Fibroblast of skin of right quadriceps (primary cell): Measurements from ENCODE around the gene IL20RB.

Experiments
- DNase-seq: peaks from one replicate; pipeline ENCODE4 v3.0.0-alpha.2; 2013

IL20RB gene, protein sequence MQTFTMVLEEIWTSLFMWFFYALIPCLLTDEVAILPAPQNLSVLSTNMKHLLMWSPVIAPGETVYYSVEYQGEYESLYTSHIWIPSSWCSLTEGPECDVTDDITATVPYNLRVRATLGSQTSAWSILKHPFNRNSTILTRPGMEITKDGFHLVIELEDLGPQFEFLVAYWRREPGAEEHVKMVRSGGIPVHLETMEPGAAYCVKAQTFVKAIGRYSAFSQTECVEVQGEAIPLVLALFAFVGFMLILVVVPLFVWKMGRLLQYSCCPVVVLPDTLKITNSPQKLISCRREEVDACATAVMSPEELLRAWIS

GRCh38 chr3:136957751-136958288 lies at the start of gene IL20RB:
Gene IL20RB (plus strand): TSS chr3:136957983. CDS start chr3:136958114, 131 bp downstream.
- peak; percentile 66 for DNase-seq

DNA sequence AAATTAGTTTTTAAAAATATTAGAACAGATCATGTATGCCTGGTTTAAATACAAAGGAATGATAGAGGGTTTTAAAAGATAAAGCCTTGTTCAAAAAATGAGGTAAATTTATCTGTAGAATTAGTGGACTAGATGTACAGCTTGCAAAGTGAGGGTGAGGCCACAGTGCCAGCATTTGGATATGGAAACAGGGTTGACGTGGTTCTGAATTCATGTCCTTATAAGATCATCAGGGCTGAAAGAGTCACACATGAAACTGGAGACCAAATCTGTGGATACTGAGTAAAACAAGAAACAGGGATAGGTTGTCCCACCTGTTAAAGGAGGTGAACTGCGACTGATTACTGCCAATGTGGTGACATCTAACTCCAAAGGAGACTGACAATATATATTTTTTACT lies 49.5 kb upstream of the IL20RB start:
- no peak for DNase-seq

DNA sequence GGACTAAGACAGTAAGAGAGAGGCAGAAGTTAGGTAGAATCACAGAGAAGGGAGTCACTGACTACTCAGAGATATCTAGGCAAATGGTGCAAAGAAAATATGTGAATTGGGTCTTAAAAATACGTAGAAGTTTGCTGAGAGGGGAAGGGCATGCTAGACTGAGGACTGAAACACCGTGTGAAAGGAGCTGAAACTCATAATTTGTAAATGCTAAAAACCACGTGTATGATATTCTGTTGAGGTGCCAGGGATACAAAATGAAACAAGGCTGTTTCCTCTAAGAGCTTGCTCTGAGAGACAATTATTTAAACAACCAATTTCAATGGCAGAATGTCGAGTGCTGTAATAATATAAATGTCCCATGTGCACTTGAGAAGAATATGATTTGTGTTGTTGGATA lies 48.6 kb upstream of the IL20RB start:
- no peak for DNase-seq

GRCh38 chr3:136910697-136911096 lies 47.1 kb upstream of the IL20RB start:
- DNase-seq: no peak

DNA sequence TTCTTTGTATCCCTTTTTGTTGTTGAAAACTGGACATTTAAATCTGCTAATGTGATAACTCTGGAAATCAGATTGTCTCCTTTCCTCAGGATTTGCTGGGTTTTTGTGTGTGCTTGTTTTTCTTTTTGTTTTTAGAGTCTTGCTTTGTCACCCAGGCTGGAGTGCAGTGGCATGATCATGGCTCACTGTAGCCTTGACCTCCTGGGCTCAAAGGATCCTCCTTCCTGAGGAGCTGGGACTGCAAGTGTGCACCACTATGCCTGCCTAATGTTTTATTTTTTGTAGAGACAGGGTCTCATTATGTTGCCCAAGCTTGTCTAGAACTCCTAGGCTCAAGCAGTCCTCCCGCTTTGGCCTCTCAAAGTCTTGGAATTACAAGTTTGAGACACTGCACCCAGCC lies 44.6 kb upstream of the IL20RB start:
- DNase-seq: no peak

GRCh38 chr3:136914739-136915138 lies 43.0 kb upstream of the IL20RB start:
- DNase-seq: no peak

GRCh38 chr3:136916223-136916622 lies 41.6 kb upstream of the IL20RB start:
- DNase-seq: no peak

GRCh38 chr3:136919799-136920580 lies 37.8 kb upstream of the IL20RB start:
- no peak for DNase-seq

DNA sequence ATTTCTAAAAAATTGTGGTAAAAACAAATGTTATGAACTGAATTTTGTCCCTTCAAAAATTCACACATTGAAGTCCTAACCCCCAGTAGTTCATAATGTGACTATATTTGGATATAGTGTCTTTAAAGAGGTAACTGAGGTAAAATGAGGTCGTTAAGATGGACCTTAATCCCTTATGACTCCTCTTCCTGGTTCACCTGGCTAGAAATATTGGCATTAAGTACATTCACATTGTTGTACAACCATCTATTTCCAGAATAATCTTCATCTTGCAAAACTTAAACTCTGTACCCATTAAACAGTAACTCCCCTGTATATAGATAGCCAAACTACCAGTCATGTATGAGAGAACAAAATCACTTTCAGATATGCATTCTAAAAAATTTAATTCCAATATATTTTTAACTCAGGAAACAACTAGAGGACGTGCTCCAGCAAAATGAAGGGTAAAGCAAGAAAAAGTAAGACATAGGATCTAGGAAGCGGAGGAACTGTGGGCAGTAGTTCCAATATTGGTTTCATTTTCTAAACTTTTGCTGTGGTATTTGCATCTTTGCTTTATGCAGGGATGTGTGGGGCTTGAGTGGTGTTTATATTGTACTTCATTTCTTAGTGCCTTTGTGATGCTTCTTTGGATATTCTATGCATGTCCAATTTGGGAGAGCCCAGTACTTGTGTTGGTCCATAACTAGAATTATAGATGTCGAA lies 36.7 kb upstream of the IL20RB start:
- no peak for DNase-seq

DNA sequence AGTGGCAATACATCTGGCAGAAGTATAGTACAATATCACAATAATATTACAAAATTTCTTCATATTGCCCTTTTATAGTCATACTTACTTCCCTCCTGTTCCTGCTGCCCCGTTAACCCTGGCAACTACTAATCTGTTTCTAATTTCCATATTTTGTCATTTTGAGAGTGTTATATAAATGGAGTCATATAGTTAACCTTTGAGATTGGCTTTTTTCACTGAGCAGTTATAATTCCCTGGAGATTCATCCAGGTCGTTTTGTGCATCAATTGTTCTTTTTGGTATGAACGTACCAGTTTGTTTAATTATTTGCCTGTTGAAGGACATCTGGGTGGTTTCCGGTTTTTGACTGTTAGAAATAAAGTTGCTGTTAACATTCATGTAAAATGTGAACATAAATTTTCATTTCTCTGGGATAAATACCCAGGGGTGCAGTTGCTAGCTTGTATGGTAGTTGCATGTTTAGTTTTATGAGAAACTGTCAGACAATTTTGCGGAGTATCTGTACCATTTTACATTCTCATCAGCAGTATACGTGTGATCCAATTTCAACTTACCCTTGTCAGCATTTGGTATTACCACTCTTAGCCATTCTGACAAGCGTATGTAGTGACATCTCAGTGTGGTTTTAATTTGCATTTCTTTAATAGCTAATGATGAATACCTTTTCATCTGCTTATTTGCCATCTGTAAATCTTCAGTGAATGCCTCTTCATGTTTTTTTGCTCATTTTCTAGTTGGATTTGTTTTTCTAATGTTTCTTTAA lies 32.2 kb upstream of the IL20RB start:
- DNase-seq: no peak

GRCh38 chr3:136928240-136928639 lies 29.5 kb upstream of the IL20RB start:
- DNase-seq: no peak

DNA sequence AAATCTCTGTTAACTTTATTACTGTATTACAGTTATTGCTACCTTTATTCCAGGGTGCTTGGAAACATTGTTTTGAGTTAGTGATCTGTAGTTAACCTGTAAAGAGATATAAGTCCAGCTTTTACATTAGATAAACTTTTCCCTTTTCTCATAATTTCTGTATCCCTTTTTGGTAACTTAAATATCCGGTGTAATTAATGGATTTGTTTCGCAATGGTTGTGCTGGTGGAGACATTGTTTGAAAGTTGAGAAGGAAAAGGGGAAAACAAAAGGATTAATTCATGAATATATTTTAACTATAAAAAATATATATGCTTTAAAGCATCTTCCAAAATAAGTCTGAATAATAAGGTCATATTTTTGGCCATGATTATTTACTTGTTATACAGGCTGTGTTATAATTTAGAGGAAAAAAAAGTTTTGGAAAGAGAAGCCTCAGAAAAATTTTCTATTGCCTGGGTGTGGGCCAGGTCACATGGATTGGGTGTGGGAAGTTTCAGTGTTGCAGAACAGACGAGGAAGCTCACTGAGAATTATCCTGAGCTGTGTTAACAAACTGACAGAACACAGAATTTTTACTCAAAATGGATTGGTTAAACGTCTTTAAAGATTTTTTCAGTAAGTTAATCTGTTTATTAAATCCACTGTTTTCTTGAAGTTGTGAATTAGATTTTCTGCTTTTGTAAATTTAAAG lies 27.7 kb upstream of the IL20RB start:
- peak; percentile 15 for DNase-seq

- DNase-seq: no peak
These were observed 26.2 kb upstream of the IL20RB start for GRCh38 chr3:136931606-136932005.

DNA sequence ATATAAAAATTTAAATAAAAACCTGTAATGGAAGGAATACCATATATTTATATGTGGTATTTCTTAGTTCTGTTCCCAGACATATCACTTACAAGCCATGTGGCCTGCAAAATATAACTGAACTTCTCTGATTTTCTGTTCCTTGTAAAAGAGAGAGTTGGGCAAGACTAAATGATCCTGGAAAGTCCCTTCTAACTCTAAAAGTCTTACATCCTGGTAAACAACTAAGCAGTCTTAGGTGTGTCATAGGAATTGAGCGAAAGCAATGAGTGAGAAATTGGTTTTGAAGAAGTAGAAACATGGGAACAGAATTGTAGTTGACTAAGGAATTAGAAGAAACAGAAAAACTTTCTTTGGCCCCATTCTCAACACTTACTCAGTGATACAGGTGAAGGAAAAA lies 25.3 kb upstream of the IL20RB start:
- no peak for DNase-seq

DNA sequence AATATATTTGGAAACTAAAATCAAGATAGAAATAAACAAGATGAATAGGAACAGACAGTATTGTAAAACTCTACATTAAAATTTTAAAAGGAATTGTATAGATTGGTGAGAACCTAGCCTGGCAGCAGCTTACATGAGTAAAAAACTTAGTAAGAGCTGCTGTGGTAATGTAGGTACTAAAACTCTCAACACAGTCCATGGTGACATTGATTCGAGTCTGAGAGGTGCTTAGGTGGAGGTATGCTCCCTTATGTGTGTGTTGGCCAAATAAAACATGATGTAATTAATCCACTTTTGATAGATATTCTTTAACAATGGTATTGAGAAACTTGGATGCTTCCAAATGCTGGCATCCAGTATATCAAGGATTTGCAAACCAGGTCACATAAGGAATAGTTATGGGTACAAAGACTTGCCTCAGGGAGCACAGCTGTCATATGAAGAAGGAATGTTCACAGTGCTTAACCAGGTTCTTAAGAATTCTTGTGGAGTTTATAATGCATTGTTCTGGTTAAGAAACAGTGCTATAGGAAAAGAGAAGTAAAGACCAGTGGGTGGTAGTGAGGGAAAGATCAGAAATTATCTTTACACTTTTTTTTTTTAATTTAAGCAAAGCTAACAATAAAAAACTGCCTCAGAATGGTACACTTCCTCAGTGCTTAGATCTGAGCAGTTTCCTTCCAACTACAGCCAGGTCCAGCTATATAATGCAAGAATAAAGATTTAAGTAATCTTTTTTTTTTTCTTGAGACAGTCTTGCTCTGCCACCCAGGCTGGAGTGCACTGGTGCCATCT lies 24.6 kb upstream of the IL20RB start:
- DNase-seq: no peak

DNA sequence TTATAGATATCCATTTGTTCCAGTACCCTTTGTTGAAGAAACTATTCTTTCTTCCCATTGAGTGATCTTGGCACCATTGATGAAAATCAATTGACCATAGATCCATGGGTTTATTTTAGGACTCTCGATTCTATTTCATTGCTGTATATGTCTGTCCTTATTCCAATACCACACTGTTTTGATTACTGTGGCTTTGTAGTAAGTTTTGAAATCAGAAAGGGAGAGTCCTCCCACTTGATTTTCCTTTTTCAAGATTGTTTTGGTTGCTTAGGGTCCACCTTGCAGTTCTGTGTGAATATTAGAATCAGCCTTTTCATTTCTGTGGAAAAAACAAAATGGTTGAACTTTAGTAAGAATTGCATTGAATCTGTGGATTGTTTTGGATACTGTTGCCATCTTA lies 20.6 kb upstream of the IL20RB start:
- DNase-seq: no peak

DNA sequence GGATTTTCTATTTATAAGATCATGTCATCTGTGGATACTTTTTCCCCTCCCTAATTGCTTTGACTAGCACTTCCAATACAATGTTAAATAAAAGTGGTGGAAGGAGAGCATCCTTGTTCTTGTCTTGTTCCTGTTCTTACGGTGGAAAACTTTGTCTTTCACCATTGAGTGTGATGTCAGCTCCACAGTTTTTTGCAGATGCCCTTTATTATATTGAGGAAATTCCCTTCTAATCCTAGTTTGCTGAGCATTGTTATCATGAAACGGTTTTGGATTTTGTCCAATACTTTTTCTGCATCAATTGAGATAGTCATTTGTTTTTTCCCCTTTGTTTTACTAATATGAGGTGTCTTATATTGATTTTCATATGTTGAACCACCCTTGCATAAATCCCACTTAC lies 19.9 kb upstream of the IL20RB start:
- DNase-seq: no peak

GRCh38 chr3:136938334-136938733 lies 19.4 kb upstream of the IL20RB start:
- DNase-seq: peak; percentile 76

DNA sequence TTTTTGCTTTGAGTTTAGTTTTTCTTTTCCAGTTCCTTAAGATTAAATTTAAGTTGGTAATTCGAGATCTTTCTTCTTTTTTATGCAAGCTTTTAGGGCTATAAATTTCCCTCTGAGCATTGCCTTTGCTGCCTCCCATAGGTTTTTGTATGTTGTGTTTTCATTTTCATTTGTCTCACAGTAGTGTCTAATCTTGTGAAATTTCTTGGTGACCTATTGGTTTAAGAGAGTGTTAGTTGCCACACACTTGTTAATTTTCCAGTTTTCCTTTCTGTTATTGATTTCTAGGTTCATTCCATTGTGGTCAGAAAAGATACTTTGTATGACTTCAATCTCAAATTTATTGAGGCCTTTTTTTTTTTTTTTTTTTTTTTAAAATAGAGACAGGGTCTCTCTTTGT lies 18.3 kb upstream of the IL20RB start:
- DNase-seq: no peak

DNA sequence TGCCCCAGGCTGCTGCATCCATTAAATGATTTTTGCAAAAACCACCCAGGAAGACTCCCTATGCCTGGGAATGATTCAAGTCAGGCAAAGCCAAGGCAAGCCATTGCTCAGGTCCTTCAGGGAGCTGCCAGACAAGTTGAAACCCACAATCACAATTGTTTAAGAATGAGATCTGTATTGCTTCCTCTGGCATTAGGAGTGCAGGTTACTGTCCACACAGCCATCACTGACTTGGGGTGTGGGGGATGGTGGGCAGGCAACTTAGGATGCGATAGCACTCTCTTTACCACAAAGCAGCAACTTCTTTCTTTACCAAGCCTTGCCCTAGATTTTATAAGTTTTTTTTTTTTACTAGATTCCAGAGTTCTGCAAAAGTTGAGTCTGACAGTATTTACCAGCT lies 15.0 kb upstream of the IL20RB start:
- no peak for DNase-seq

DNA sequence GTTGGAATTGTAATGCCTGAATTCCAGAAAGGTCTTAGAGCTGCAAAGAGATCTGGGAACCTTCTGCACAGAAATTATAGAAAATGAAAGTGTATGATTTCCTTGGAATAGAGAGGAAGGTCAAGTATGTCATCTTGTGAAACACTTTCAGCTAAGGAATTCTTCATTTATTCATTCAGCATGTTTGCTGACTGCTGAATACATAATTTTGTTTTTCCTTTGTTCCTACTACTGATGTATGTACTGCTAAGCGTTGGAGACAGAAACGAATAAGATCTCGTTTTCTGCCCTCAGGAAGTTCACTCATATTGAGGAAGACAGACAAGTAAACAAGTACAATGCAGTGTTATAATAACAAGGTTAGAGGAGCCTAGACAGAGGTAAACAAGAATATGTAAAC lies 14.3 kb upstream of the IL20RB start:
- no peak for DNase-seq
